NCI-H226 (cell line): ENCODE results near the gene SH2B2.
"Not testable (repeated sequence)": the region's sequence is repeated elsewhere in the genome, so short reads cannot be mapped to it uniquely, and the experiment has no call there.

Source experiments
- DNase-seq: peaks from one replicate; pipeline ENCODE4 v3.0.0-alpha.2; 2015

Gene SH2B2

DNA sequence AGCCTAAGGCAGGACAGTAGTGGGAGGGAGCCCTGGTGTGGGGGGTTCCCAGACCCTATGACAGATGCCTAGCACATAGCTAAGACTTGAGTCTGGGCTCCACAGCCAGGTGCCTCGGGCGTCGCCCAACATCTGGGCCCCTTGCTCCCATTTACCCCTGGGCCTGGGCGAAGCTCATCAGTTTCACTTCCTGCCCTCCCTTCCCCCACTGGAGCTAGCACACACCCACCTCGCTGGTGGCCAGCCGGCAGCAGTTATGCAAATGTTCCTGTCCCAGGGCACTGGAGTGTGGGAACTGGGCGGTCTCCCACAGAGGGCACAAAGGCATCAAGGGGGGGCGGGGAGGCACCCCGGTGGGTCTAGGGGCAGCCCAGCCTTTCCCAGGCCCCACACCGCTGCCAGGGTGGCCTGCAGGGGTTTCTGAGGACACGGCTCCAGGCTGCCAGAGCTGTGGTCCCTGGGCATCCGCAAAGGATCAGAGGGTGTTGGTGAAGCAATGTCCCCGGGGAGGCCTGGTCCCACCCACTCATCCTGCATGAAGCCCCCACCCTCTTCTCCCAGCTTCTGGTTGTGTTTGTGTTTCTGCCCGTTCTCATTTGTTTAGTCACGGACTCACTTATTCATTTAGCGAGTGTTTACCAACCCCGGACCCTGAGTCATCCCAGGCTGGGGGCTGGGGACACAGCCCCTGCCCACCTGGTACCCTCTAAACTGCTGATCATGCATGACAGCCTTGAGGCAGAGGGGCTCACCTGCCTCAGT, 20.4 kb downstream of the SH2B2 start:
- no peak for DNase-seq

DNA sequence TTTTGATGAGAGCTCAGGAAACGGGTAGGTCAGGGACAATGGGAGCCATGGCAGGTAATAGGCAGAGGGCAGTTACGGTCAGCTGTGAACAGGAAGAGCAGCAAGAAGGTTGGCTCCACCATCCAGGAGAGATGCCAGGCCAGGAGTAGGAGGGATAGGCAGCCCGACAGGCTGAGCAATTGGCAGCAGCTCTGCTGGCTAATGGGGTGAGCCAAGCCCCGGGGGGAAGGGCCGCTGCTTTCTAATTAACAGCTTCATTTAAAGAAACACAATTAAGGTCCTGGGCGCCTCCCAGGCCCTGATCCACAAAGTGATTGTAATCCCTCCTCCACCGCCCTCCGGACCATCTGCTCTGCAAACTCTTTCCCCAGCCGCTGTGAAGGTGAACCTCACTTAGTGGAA, 23.7 kb downstream of the SH2B2 start:
- no peak for DNase-seq

GRCh38 chr7:102312317-102312716, 25.6 kb downstream of the SH2B2 start:
- DNase-seq: no peak

- no peak for DNase-seq
Measured at GRCh38 chr7:102313997-102314780, 27.5 kb downstream of the SH2B2 start.

DNA sequence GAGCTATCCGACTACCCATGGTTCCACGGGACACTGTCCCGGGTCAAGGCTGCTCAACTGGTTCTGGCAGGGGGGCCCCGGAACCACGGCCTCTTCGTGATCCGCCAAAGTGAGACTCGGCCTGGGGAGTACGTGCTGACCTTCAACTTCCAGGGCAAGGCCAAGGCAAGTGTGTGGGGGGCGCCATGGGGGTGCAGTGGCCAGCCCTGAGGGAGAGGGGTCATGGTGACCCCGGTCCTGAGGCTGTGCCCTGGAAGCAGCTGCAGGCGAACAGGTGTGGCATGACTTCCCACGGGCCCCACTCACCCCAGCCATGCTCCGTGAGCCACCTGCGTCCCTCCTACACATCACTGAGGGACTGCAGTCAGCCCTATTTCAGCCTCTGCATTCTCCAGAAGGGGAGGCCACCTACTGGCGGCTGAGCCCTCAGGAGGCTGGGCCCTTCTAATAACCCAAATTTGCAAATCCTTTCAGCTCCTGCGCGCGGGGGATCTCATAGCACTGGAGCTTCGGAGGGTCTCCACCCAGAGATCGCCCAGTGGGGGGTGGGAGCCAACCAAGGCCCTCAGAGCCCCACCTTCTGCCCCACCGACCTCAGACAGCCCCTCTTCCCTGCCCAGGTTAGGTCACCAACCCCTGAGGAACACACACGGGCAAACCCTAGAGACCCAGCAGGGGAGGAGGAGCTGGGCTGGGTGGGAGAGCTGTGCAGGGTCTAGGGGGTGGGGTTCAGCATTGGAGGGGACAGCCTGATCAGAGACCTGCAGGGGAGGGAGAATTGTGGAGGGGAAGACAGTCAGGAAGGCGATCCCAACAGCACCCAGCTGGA, 30.8 kb downstream of the SH2B2 start:
- DNase-seq: no peak

DNA sequence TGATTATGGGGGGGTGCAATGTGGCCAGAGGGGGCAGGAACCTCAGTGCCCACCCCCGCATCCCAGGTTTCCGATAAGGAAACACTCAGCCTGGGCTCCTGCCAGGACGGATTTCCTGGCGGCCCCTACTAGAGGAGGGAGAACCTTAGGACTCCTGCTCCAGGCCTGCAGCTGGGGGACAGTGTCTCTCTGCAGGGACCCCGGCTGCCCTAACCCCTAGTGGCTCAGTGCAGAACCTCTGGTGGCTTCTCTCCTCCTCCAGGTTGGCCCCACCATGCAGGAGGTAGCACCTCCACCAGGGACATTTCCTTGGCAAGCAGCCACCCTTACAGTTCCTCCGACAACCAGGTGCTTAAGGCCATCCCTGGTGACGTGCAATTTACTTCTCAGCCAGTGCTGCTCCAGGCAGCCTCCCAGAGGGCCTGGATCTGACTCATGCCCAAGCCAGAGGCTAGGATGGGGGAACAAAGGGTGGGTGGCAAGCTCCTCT, 31.9 kb downstream of the SH2B2 start:
- DNase-seq: no peak

GRCh38 chr7:102319671-102320070, 33.0 kb downstream of the SH2B2 start:
- DNase-seq: no peak

DNA sequence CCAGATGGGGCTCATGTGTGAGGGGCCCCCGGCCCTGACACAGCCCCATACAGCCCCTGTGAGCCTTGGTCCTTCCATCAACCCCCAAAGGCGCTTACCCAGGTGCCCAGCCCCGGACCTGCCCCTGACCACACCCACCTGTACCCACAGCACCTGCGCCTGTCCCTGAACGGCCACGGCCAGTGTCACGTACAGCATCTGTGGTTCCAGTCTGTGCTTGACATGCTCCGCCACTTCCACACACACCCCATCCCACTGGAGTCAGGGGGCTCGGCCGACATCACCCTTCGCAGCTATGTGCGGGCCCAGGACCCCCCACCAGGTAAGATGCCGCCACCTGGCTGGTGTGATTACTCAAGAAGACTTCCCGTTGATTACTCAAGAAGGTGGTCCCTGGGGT, 33.5 kb downstream of the SH2B2 start:
- DNase-seq: no peak

GRCh38 chr7:102320601-102321350, 34.1 kb downstream of the SH2B2 start:
- DNase-seq: no peak

GRCh38 chr7:102321351-102322201, 34.9 kb downstream of the SH2B2 start:
- no peak for DNase-seq

DNA sequence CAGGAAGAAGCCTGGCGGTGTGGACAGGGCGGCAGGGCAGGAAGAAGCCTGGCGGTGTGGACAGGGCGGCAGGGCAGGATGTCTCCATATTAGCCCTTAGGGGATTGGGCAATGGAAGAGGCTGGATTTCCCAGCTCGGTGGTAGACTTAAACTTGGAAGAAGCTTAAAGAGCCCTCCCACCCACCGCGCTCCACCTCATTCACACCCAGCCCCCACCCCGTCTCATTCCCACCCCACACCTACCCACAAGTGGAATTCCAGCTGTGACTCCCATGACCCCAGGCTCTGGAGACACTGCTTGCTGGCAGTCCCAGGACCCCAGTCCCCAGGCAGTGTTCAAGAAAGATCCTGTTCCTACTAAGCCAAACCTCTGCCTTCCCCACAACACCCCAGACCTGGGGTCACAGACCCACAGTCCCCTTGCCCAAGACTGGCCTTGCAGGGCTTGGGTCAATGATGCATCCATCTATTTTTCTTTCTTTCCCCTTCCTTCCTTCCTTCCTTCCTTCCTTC, 35.6 kb downstream of the SH2B2 start:
- DNase-seq: no peak

DNA sequence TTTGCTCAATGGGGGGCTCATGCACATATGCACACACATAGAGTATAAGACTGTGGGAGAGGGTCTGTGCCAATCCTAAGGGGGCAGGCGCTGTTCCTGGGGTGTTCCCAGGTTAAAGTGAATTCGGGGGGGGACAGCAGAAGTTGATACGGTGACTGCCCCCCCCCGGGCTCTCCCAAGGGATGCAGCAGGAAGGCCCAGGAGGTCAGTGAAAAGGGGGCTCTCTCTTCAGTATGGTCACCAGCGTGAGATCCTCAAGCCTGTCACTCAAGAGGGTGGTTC, 37.2 kb downstream of the SH2B2 start:
- no peak for DNase-seq

DNA sequence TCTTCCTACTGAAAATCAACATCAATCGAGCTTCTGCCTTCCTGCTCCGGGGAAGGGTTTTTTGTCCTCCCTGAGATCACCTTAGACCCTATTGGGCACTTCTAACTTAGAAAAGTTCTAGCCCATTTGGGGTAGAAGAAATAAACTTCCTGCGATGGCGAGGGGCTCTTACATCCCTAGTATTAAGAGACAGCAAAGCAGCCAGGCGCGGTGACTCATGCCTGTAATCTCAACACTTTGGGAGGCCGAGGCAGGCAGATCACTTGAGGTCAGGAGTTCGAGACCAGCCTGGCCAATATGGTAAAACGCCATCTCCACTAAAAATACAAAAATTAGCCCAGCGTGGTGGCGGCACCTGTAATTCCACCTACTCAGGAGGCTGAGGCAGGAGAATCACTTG, 38.4 kb downstream of the SH2B2 start:
- DNase-seq: not testable (repeated sequence)

DNA sequence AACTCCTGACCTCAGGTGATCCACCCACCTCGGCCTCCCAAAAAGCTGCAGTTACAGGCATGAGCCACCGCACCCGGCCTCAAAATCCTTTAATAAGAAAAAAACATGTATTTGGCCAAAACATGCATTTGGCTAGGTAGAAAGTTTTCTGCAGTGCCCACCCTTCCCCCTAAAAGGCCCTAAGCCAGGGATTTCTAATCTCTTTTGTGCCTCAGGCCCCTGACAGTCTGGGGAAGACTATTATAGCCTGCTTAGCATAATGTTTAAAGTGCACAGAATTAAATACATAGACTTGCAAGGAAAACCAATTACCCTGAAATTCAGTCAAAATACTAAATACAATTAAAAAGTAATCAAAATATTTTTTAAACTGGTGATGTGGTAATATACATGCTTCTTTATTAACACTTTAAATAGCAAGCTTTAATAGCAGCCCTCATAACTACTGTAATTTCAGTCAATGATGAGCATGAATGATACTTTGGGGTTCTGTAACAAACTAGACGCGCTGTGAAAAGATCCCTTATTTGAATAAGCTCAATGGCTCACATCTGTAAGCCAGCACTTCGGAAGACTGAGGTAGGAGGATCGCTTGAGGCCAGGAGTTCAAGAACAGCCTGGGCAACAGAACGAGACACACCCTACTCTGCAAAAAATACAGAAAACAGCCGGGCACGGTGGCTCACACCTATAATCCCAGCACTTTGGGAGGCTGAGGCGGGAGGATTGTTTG, 39.7 kb downstream of the SH2B2 start:
- no peak for DNase-seq

GRCh38 chr7:102327183-102327582, 40.5 kb downstream of the SH2B2 start:
- DNase-seq: not testable (repeated sequence)

- not testable (repeated sequence) for DNase-seq
Measured at GRCh38 chr7:102328863-102329262, 42.2 kb downstream of the SH2B2 start.

GRCh38 chr7:102329366-102329765, 42.7 kb downstream of the SH2B2 start:
- DNase-seq: not testable (repeated sequence)

- DNase-seq: not testable (repeated sequence)
Measured at GRCh38 chr7:102330666-102331460, 44.2 kb downstream of the SH2B2 start.

- DNase-seq: not testable (repeated sequence)
Measured at GRCh38 chr7:102335574-102335973, 48.9 kb downstream of the SH2B2 start.

DNA sequence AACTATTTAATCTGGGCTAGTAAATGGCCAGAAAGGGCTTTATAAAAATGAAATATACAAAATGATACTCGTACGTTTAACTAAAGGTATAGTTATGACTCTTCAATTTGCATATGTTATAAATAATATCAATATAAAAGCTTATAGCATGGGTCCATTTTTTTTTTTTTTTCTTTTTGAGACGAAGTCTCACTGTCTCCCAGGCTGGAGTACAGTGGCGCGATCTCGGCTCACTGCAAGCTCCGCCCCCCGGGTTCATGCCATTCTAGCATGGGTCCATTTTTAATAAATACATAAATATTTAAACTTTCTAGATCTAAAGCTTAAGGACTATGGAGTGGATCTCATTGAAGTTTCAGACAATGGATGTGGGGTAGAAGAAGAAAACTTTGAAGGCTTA, 50.3 kb downstream of the SH2B2 start:
- not testable (repeated sequence) for DNase-seq
